ENCODE results near the gene METAP2. TPM values are rescaled to one million over a fixed set of nuclear protein-coding genes. Genes with fewer than 3 reads are reported as not detected.
"Not testable (repeated sequence)": the region's sequence is repeated elsewhere in the genome, so short reads cannot be mapped to it uniquely, and the experiment has no call there.

METAP2 gene
- total RNA-seq = 100 to 1,000 TPM; 136 to 152 TPM

- peaks cover 43% of the 10 kb centered on the region for H3K36me3 Mint-ChIP-seq (ENCODE audit: low read depth)
- no peaks in the 10 kb centered on the region for H3K9me3 Mint-ChIP-seq (ENCODE audit: low read depth)
- intact Hi-C loops (cut with DNase I, micrococcal nuclease) = loop anchor here (1.0 to 10.0 kb wide), 9 partner anchors 74 to 561 kb away; partner anchors contain the start of genes FGD6 (in 2 of the 2), NR2C1 (in 2 of the 2), VEZT (in 2 of the 2) and AMDHD1 (in 1 of the 2)
- H3K4me3 Mint-ChIP-seq = peak within 1 kb of the TSS; percentile 96
- H3K27me3 Mint-ChIP-seq = no peaks in the 10 kb centered on the region
- peak; percentile 98 for ATAC-seq
- peak; percentile 97 for DNase-seq
- ChIA-PET CTCF (interaction anchor here (0.6 to 1.7 kb wide), 4 partner anchors 12 to 359 kb away, joined by 3 to 4 read pairs (median 3); no protein-coding TSS in a partner anchor), POLR2A (interaction anchor here (0.6 to 1.8 kb wide), 9 partner anchors 15 to 858 kb away, joined by 3 to 8 read pairs (median 3); partner anchors contain the start of genes FGD6, NR2C1 and VEZT)
- peak within 1 kb of the TSS; percentile 100 for H3K27ac Mint-ChIP-seq
- H3K4me1 Mint-ChIP-seq = peaks cover 50% of the 10 kb centered on the region
These were observed at the start of gene METAP2 for GRCh38 chr12:95473884-95474659. TSS of gene METAP2 (plus strand) at chr12:95474152. CDS start at chr12:95474180, 28 bp downstream.

- no peaks in the 10 kb centered on the region for H3K9me3 Mint-ChIP-seq (ENCODE audit: low read depth)
- no peaks in the 10 kb centered on the region for H3K36me3 Mint-ChIP-seq (ENCODE audit: low read depth)
- CTCF ChIA-PET = no interaction called here
- POLR2A ChIA-PET = no interaction called here
- intact Hi-C loops (cut with DNase I, micrococcal nuclease) = no loop called here
- ATAC-seq = no peak
- H3K27me3 Mint-ChIP-seq = no peaks in the 10 kb centered on the region
- no peak overlapping the region for H3K4me3 Mint-ChIP-seq
- H3K27ac Mint-ChIP-seq = no peak overlapping the region
- DNase-seq = no peak
- peaks cover 12% of the 10 kb centered on the region for H3K4me1 Mint-ChIP-seq
These were observed 49.5 kb upstream of the METAP2 start for GRCh38 chr12:95424271-95424994.

- ChIA-PET CTCF (no interaction called here), POLR2A (no interaction called here)
These were observed 44.8 kb upstream of the METAP2 start for GRCh38 chr12:95429172-95429510.

GRCh38 chr12:95431120-95431519 lies 42.8 kb upstream of the METAP2 start:
- POLR2A ChIA-PET = no interaction called here
- no peak for ATAC-seq
- Mint-ChIP-seq H3K27ac (no peak overlapping the region), H3K27me3 (peaks cover 1% of the 10 kb centered on the region), H3K9me3 (ENCODE audit: low read depth) (no peaks in the 10 kb centered on the region), H3K4me1 (peaks cover 12% of the 10 kb centered on the region), H3K4me3 (no peak overlapping the region), H3K36me3 (ENCODE audit: low read depth) (no peaks in the 10 kb centered on the region)
- intact Hi-C loops (cut with DNase I, micrococcal nuclease) = no loop called here
- DNase-seq = no peak
- CTCF ChIA-PET = no interaction called here

More at GRCh38 chr12:95429172-95429510, 44.8 kb upstream of the METAP2 start:
- Mint-ChIP-seq H3K9me3 (ENCODE audit: low read depth) (no peaks in the 10 kb centered on the region), H3K27ac (no peak overlapping the region), H3K36me3 (ENCODE audit: low read depth) (no peaks in the 10 kb centered on the region), H3K4me3 (no peak overlapping the region), H3K27me3 (peaks cover 1% of the 10 kb centered on the region), H3K4me1 (peaks cover 12% of the 10 kb centered on the region)
- DNase-seq (no peak), ATAC-seq (no peak)
- intact Hi-C loops (cut with DNase I, micrococcal nuclease) = no loop called here

GRCh38 chr12:95435355-95435754 lies 38.6 kb upstream of the METAP2 start:
- ATAC-seq = no peak
- no peak overlapping the region for H3K4me3 Mint-ChIP-seq
- DNase-seq = no peak
- no peaks in the 10 kb centered on the region for H3K4me1 Mint-ChIP-seq
- ChIA-PET POLR2A (no interaction called here), CTCF (no interaction called here)
- no peak overlapping the region for H3K27ac Mint-ChIP-seq
- peaks cover 1% of the 10 kb centered on the region for H3K27me3 Mint-ChIP-seq
- intact Hi-C loops (cut with DNase I, micrococcal nuclease) = no loop called here
- no peaks in the 10 kb centered on the region for H3K36me3 Mint-ChIP-seq (ENCODE audit: low read depth)
- no peaks in the 10 kb centered on the region for H3K9me3 Mint-ChIP-seq (ENCODE audit: low read depth)

- Mint-ChIP-seq H3K4me3 (no peak overlapping the region), H3K27ac (no peak overlapping the region), H3K36me3 (ENCODE audit: low read depth) (no peaks in the 10 kb centered on the region), H3K9me3 (ENCODE audit: low read depth) (no peaks in the 10 kb centered on the region), H3K27me3 (no peaks in the 10 kb centered on the region), H3K4me1 (no peaks in the 10 kb centered on the region)
- intact Hi-C loops (cut with DNase I, micrococcal nuclease) = no loop called here
- DNase-seq (no peak), ATAC-seq (no peak)
- ChIA-PET POLR2A (no interaction called here), CTCF (interaction anchor here (0.6 kb wide), 1 partner anchor 110 kb away, joined by 3 read pairs; no protein-coding TSS in a partner anchor)
These were observed 36.4 kb upstream of the METAP2 start for GRCh38 chr12:95437565-95437964.

GRCh38 chr12:95439461-95440230 lies 34.3 kb upstream of the METAP2 start:
- no peak for ATAC-seq
- no peaks in the 10 kb centered on the region for H3K36me3 Mint-ChIP-seq (ENCODE audit: low read depth)
- H3K4me1 Mint-ChIP-seq = no peaks in the 10 kb centered on the region
- intact Hi-C loops (cut with DNase I, micrococcal nuclease) = no loop called here
- H3K27ac Mint-ChIP-seq = no peak overlapping the region
- CTCF ChIA-PET = interaction anchor here (0.7 kb wide), 1 partner anchor 249 kb away, joined by 3 read pairs; no protein-coding TSS in a partner anchor
- no peak overlapping the region for H3K4me3 Mint-ChIP-seq
- DNase-seq = no peak
- no peaks in the 10 kb centered on the region for H3K27me3 Mint-ChIP-seq
- POLR2A ChIA-PET = no interaction called here
- H3K9me3 Mint-ChIP-seq (ENCODE audit: low read depth) = no peaks in the 10 kb centered on the region

- intact Hi-C loops (cut with DNase I, micrococcal nuclease) = no loop called here
- POLR2A ChIA-PET = no interaction called here
- Mint-ChIP-seq H3K4me1 (no peaks in the 10 kb centered on the region), H3K27ac (no peak overlapping the region), H3K27me3 (peaks cover 2% of the 10 kb centered on the region), H3K4me3 (no peak overlapping the region), H3K36me3 (ENCODE audit: low read depth) (no peaks in the 10 kb centered on the region), H3K9me3 (ENCODE audit: low read depth) (peaks cover 1% of the 10 kb centered on the region)
- no peak for DNase-seq
- CTCF ChIA-PET = no interaction called here
- no peak for ATAC-seq
These were observed 33.6 kb upstream of the METAP2 start for GRCh38 chr12:95440401-95440800.

- no peak overlapping the region for H3K4me3 Mint-ChIP-seq
- H3K4me1 Mint-ChIP-seq = peaks cover 2% of the 10 kb centered on the region
- H3K27ac Mint-ChIP-seq = no peak overlapping the region
- ChIA-PET CTCF (no interaction called here), POLR2A (interaction anchor here (0.6 kb wide), 1 partner anchor 106 kb away, joined by 3 read pairs; no protein-coding TSS in a partner anchor)
- DNase-seq (no peak), ATAC-seq (no peak)
- intact Hi-C loops (cut with DNase I, micrococcal nuclease) = no loop called here
- peaks cover 1% of the 10 kb centered on the region for H3K9me3 Mint-ChIP-seq (ENCODE audit: low read depth)
- peaks cover 21% of the 10 kb centered on the region for H3K27me3 Mint-ChIP-seq
- no peaks in the 10 kb centered on the region for H3K36me3 Mint-ChIP-seq (ENCODE audit: low read depth)
These were observed 30.5 kb upstream of the METAP2 start for GRCh38 chr12:95443459-95443858.

GRCh38 chr12:95445099-95445498 lies 28.9 kb upstream of the METAP2 start:
- POLR2A ChIA-PET; H3K9me3 Mint-ChIP-seq (ENCODE audit: low read depth); DNase-seq; intact Hi-C loops (cut with DNase I, micrococcal nuclease); ATAC-seq; H3K36me3 Mint-ChIP-seq (ENCODE audit: low read depth); H3K27ac Mint-ChIP-seq; H3K4me1 Mint-ChIP-seq; H3K4me3 Mint-ChIP-seq: not testable (repeated sequence)
- CTCF ChIA-PET = interaction anchor here (1.1 kb wide), 1 partner anchor 168 kb away, joined by 3 read pairs; no protein-coding TSS in a partner anchor
- H3K27me3 Mint-ChIP-seq = peaks cover 29% of the 10 kb centered on the region

GRCh38 chr12:95445884-95446505 lies 28.0 kb upstream of the METAP2 start:
- ChIA-PET POLR2A (no interaction called here), CTCF (interaction anchor here (1.1 kb wide), 1 partner anchor 169 kb away, joined by 3 read pairs; no protein-coding TSS in a partner anchor)
- DNase-seq (no peak), ATAC-seq (no peak)
- Mint-ChIP-seq H3K27ac (no peak overlapping the region), H3K27me3 (peaks cover 34% of the 10 kb centered on the region), H3K36me3 (ENCODE audit: low read depth) (no peaks in the 10 kb centered on the region), H3K9me3 (ENCODE audit: low read depth) (peaks cover 1% of the 10 kb centered on the region), H3K4me1 (peaks cover 2% of the 10 kb centered on the region), H3K4me3 (no peak overlapping the region)
- intact Hi-C loops (cut with DNase I, micrococcal nuclease) = no loop called here
